Activated CD4-positive, alpha-beta memory T cell treated with anti-CD3 and anti-CD28 coated beads, Interleukin-2, amount 10 ng/mL, durations not matched to agents 7 days and 5 days (primary cell): Measurements from ENCODE around the gene MYH9. TPM values are rescaled to one million over a fixed set of nuclear protein-coding genes. Genes with fewer than 3 reads are reported as not detected.

ENCODE experiments used
- CTCF ChIA-PET: fragments of 350-600 bp; sonication (Branson Sonifier 250); formaldehyde crosslinking; loops from one replicate; lab custom pipeline; 2021; ENCODE audit warnings: antibody characterized with exemption, inconsistent platforms; lab: Charles Lee
- POLR2A ChIA-PET: fragments of 350-600 bp; sonication (Branson Sonifier 250); formaldehyde crosslinking; loops from one replicate; lab custom pipeline; 2021; ENCODE audit warnings: antibody characterized with exemption; lab: Charles Lee
- DNase-seq: peaks from one replicate; pipeline ENCODE4 v3.0.0-alpha.2; 2020
- H3K27ac Mint-ChIP-seq: one replicate; pipeline ENCODE4 v1.8.0; 2021; ENCODE audit warnings: mild to moderate bottlenecking, mixed read lengths
- H3K27me3 Mint-ChIP-seq: one replicate; pipeline ENCODE4 v1.8.0; 2021; ENCODE audit warnings: mixed read lengths
- H3K36me3 Mint-ChIP-seq: one replicate; pipeline ENCODE4 v1.8.0; 2021; ENCODE audit warnings: low read depth, mixed read lengths
- H3K4me1 Mint-ChIP-seq: one replicate; pipeline ENCODE4 v1.8.0; 2021; ENCODE audit warnings: mixed read lengths
- H3K4me3 Mint-ChIP-seq: one replicate; pipeline ENCODE4 v1.8.0; 2021; ENCODE audit warnings: mild to moderate bottlenecking, mixed read lengths
- H3K9me3 Mint-ChIP-seq: one replicate; pipeline ENCODE4 v1.8.0; 2021; ENCODE audit warnings: mixed read lengths
- total RNA-seq, 2 experiments: library from RNA; stranded (reverse); gene quantifications; one replicate each; pipeline ENCODE4 v1.2.3, GENCODE V29; 2021

The MYH9 gene
- total RNA-seq, 2 experiments from 2014 or later: 840 to 865 TPM

- Mint-ChIP-seq H3K27ac (peak overlapping the region; percentile 64), H3K4me3 (no peak overlapping the region), H3K9me3 (no peaks in the 10 kb centered on the region), H3K27me3 (no peaks in the 10 kb centered on the region), H3K4me1 (peaks cover 26% of the 10 kb centered on the region), H3K36me3 (peaks cover 91% of the 10 kb centered on the region)
- no peak for DNase-seq
- ChIA-PET CTCF (interaction anchor here (1.3 kb wide), 1 partner anchor 61 kb away, joined by 4 read pairs; no protein-coding TSS in a partner anchor), POLR2A (interaction anchor here (0.6 to 3.6 kb wide), 5 partner anchors 9 to 35 kb away, joined by 3 to 16 read pairs (median 7); no protein-coding TSS in a partner anchor)
Measured at GRCh38 chr22:36323182-36323854, 64.4 kb downstream of the MYH9 start.

- ChIA-PET POLR2A (interaction anchor here (1.5 to 3.6 kb wide), 4 partner anchors 10 to 28 kb away, joined by 4 to 16 read pairs (median 8); no protein-coding TSS in a partner anchor), CTCF (interaction anchor here (0.6 kb wide), 1 partner anchor 121 kb away, joined by 4 read pairs; no protein-coding TSS in a partner anchor)
- H3K27ac Mint-ChIP-seq: peak overlapping the region; percentile 64
Measured at GRCh38 chr22:36322602-36322915, 65.2 kb downstream of the MYH9 start.

GRCh38 chr22:36321797-36322601, 65.8 kb downstream of the MYH9 start:
- Mint-ChIP-seq H3K27ac (peak overlapping the region; percentile 16), H3K36me3 (peaks cover 91% of the 10 kb centered on the region), H3K4me3 (no peak overlapping the region), H3K9me3 (no peaks in the 10 kb centered on the region), H3K27me3 (no peaks in the 10 kb centered on the region), H3K4me1 (peaks cover 14% of the 10 kb centered on the region)
- ChIA-PET CTCF (interaction anchor here (0.6 to 0.9 kb wide), 2 partner anchors 122 to 149 kb away, joined by 3 to 4 read pairs; no protein-coding TSS in a partner anchor), POLR2A (interaction anchor here (0.8 to 3.6 kb wide), 7 partner anchors 10 to 27 kb away, joined by 3 to 16 read pairs (median 4); no protein-coding TSS in a partner anchor)
- no peak for DNase-seq

More at GRCh38 chr22:36322602-36322915, 65.2 kb downstream of the MYH9 start:
- no peak overlapping the region for H3K4me3 Mint-ChIP-seq
- H3K9me3 Mint-ChIP-seq: no peaks in the 10 kb centered on the region
- peaks cover 91% of the 10 kb centered on the region for H3K36me3 Mint-ChIP-seq
- H3K4me1 Mint-ChIP-seq: peaks cover 19% of the 10 kb centered on the region
- no peaks in the 10 kb centered on the region for H3K27me3 Mint-ChIP-seq
- no peak for DNase-seq

DNA sequence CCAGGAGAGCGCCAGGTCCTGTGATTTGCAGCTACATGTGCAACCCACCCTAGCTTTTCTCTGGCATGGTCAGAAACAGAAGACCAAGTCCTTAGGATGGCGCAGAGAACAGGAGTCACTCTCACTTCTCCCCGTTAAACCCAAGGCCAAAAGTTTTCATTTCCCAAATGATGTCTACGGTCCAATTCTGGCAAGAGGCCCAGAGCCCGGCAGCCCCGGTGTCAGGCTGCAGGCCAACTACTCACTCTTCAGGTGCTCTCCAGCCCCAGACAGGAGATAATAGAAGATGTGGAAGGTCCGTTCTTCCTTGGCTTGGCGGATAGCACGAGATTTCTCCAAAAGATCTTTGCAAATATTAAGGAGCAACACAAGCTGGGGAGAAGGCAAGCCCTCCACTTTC, 67.2 kb downstream of the MYH9 start:
- Mint-ChIP-seq H3K27me3 (no peaks in the 10 kb centered on the region), H3K9me3 (no peaks in the 10 kb centered on the region), H3K4me1 (peaks cover 4% of the 10 kb centered on the region), H3K36me3 (peaks cover 86% of the 10 kb centered on the region), H3K4me3 (no peak overlapping the region), H3K27ac (no peak overlapping the region)
- ChIA-PET POLR2A (interaction anchor here (1.2 to 3.5 kb wide), 2 partner anchors 9 to 12 kb away, joined by 3 to 16 read pairs; no protein-coding TSS in a partner anchor), CTCF (interaction anchor here (0.9 kb wide), 1 partner anchor 148 kb away, joined by 3 read pairs; no protein-coding TSS in a partner anchor)
- no peak for DNase-seq

- peaks cover 85% of the 10 kb centered on the region for H3K36me3 Mint-ChIP-seq
- CTCF ChIA-PET: interaction anchor here (0.6 to 0.9 kb wide), 2 partner anchors 149 to 151 kb away, joined by 3 read pairs; no protein-coding TSS in a partner anchor
- no peaks in the 10 kb centered on the region for H3K9me3 Mint-ChIP-seq
- peak overlapping the region; percentile 52 for H3K27ac Mint-ChIP-seq
- no peak for DNase-seq
- no peaks in the 10 kb centered on the region for H3K27me3 Mint-ChIP-seq
- H3K4me3 Mint-ChIP-seq: no peak overlapping the region
- POLR2A ChIA-PET: interaction anchor here (3.5 kb wide), 1 partner anchor 12 kb away, joined by 16 read pairs; no protein-coding TSS in a partner anchor
- peaks cover 3% of the 10 kb centered on the region for H3K4me1 Mint-ChIP-seq
Measured at GRCh38 chr22:36319595-36320497, 67.9 kb downstream of the MYH9 start.

GRCh38 chr22:36318442-36318841, 69.3 kb downstream of the MYH9 start:
- no peaks in the 10 kb centered on the region for H3K9me3 Mint-ChIP-seq
- no peaks in the 10 kb centered on the region for H3K27me3 Mint-ChIP-seq
- no peak for DNase-seq
- POLR2A ChIA-PET: interaction anchor here (1.4 kb wide), 2 partner anchors 18 to 19 kb away, joined by 3 read pairs; no protein-coding TSS in a partner anchor
- peaks cover 88% of the 10 kb centered on the region for H3K36me3 Mint-ChIP-seq
- no peak overlapping the region for H3K4me3 Mint-ChIP-seq
- CTCF ChIA-PET: no interaction called here
- H3K27ac Mint-ChIP-seq: no peak overlapping the region
- peaks cover 2% of the 10 kb centered on the region for H3K4me1 Mint-ChIP-seq

- ChIA-PET POLR2A (interaction anchor here (1.0 to 1.4 kb wide), 4 partner anchors 15 to 25 kb away, joined by 3 read pairs; no protein-coding TSS in a partner anchor), CTCF (no interaction called here)
- Mint-ChIP-seq H3K4me1 (peaks cover 2% of the 10 kb centered on the region), H3K4me3 (no peak overlapping the region), H3K9me3 (no peaks in the 10 kb centered on the region), H3K27ac (no peak overlapping the region), H3K27me3 (no peaks in the 10 kb centered on the region), H3K36me3 (peaks cover 82% of the 10 kb centered on the region)
- no peak for DNase-seq
Measured at GRCh38 chr22:36317658-36318271, 70.0 kb downstream of the MYH9 start.

DNA sequence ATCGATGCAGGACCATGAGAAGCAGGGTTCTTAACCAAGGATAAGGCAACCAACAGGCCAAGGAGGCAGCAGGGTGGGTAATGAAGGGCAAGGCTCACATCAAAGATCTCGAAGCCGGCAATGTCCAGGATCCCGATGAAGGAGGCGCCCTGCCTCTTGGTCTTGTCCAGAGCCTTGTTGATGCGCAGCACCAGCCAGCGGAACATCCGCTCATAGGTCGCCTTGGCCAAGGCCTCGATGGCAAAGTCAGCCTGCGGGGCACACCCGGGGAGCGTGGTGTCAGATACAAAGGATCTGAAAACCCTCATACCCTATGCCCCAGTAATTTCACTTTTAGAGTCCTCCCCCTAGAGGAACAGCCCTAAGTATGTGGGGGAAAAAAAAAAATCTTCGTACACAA, 71.3 kb downstream of the MYH9 start:
- Mint-ChIP-seq H3K36me3 (peaks cover 83% of the 10 kb centered on the region), H3K27me3 (no peaks in the 10 kb centered on the region), H3K27ac (no peak overlapping the region), H3K4me3 (no peak overlapping the region), H3K9me3 (no peaks in the 10 kb centered on the region), H3K4me1 (peaks cover 2% of the 10 kb centered on the region)
- POLR2A ChIA-PET: interaction anchor here (0.8 to 1.6 kb wide), 3 partner anchors 14 to 27 kb away, joined by 3 to 5 read pairs (median 3); no protein-coding TSS in a partner anchor
- CTCF ChIA-PET: interaction anchor here (0.9 to 1.7 kb wide), 2 partner anchors 16 to 154 kb away, joined by 3 to 11 read pairs; no protein-coding TSS in a partner anchor
- no peak for DNase-seq

DNA sequence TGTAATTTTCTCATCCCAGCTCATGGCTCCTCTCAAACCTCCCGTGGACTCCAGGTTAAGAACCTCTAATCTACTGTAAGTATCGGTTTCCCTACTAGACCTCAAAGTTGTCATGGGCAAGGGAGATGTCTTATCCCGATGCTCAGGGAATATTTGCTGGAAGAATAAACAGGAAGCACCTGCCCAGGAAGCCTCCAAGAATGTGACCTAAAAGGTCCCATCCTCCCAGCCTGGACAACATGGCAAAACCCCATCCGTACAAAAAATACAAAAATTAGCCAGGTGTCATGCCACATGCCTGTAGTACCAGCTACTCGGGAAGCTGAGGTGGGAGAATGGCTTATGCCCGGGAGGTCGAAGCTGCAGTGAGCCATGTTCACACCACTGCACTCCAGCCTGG, 72.4 kb downstream of the MYH9 start:
- POLR2A ChIA-PET: interaction anchor here (1.6 kb wide), 1 partner anchor 16 kb away, joined by 5 read pairs; no protein-coding TSS in a partner anchor
- Mint-ChIP-seq H3K4me1 (no peaks in the 10 kb centered on the region), H3K9me3 (no peaks in the 10 kb centered on the region), H3K27me3 (no peaks in the 10 kb centered on the region), H3K36me3 (peaks cover 82% of the 10 kb centered on the region), H3K4me3 (no peak overlapping the region), H3K27ac (peak overlapping the region; percentile 2)
- CTCF ChIA-PET: interaction anchor here (0.6 to 1.7 kb wide), 3 partner anchors 12 to 59 kb away, joined by 3 to 11 read pairs (median 3); no protein-coding TSS in a partner anchor
- no peak for DNase-seq

GRCh38 chr22:36311386-36312085, 76.2 kb downstream of the MYH9 start:
- DNase-seq: no peak
- no peak overlapping the region for H3K4me3 Mint-ChIP-seq
- H3K4me1 Mint-ChIP-seq: peaks cover 5% of the 10 kb centered on the region
- peaks cover 74% of the 10 kb centered on the region for H3K36me3 Mint-ChIP-seq
- H3K9me3 Mint-ChIP-seq: no peaks in the 10 kb centered on the region
- ChIA-PET CTCF (interaction anchor here (1.9 kb wide), 1 partner anchor 159 kb away, joined by 6 read pairs; no protein-coding TSS in a partner anchor), POLR2A (interaction anchor here (0.8 to 1.2 kb wide), 3 partner anchors 9 to 14 kb away, joined by 3 to 4 read pairs (median 3); no protein-coding TSS in a partner anchor)
- no peak overlapping the region for H3K27ac Mint-ChIP-seq
- H3K27me3 Mint-ChIP-seq: no peaks in the 10 kb centered on the region

DNA sequence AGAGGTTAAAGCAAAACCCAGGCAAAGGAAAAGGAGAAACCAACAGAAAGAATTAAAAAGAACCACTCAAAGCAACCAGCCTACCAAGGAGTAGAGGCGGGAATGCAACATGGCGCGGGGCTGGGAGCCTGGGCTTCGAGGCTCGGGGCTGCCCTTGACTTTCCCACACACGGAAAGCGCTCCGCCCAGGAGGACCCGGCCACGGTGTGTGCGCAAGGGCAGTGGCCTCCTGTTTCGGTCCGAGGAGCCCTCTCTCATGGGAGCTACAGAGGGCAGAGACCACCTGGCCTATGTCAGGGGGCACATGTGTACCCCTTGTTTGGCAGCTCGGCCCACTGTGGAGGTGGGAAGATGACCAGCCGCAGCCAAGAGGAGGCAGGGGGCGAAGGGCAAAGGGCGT, 78.9 kb downstream of the MYH9 start:
- Mint-ChIP-seq H3K27ac (no peak overlapping the region), H3K4me1 (peaks cover 6% of the 10 kb centered on the region), H3K27me3 (no peaks in the 10 kb centered on the region), H3K9me3 (no peaks in the 10 kb centered on the region), H3K4me3 (no peak overlapping the region), H3K36me3 (peaks cover 81% of the 10 kb centered on the region)
- CTCF ChIA-PET: interaction anchor here (1.1 kb wide), 1 partner anchor 162 kb away, joined by 4 read pairs; no protein-coding TSS in a partner anchor
- no peak for DNase-seq
- POLR2A ChIA-PET: interaction anchor here (1.5 kb wide), 1 partner anchor 13 kb away, joined by 4 read pairs; no protein-coding TSS in a partner anchor
